Thoracic aorta (tissue), 2 donors: ENCODE measurements around the gene HINT2. TPM values are rescaled to one million over a fixed set of nuclear protein-coding genes. Genes with fewer than 3 reads are reported as not detected.

Experiments used
- ATAC-seq: fragments of 150-250 bp; one replicate; pipeline ENCODE4 v1.8.0; 2017; ENCODE audit warnings: low read depth; ENCODE audit not compliant: insufficient number of reproducible peaks, low FRiP score
- DNase-seq: peaks from one replicate; pipeline ENCODE4 v3.0.0-alpha.2; 2020; ENCODE audit warnings: low spot score
- H3K27ac ChIP-seq, 2 donors: fragments of 200-600 bp; sonication (generic); 1 replicate in 1 of 2; 2 replicates in 1 of 2; pipeline ENCODE4 v1.5.1; 2016; ENCODE audit warnings: mild to moderate bottlenecking in 2 of 2, moderate library complexity in 2 of 2
- H3K27me3 ChIP-seq: fragments of 200-600 bp; sonication (generic); replicated peaks from 2 replicates; pipeline ENCODE4 v1.6.0; 2016; ENCODE audit warnings: mild to moderate bottlenecking; ENCODE audit not compliant: insufficient read depth
- H3K36me3 ChIP-seq: fragments of 200-600 bp; sonication (generic); one replicate; pipeline ENCODE4 v1.5.1; 2016
- H3K4me1 ChIP-seq, 2 donors: fragments of 200-600 bp; sonication (generic); 1 replicate in 1 of 2; 2 replicates in 1 of 2; pipeline versions ENCODE4 v1.5.1 to v1.6.0; 2016; ENCODE audit warnings: low read depth in 2 of 2, mild to moderate bottlenecking in 1 of 2; ENCODE audit not compliant: control insufficient read depth in 1 of 2
- H3K4me3 ChIP-seq: fragments of 200-600 bp; sonication (generic); 2 replicates; pipeline ENCODE4 v1.5.1; 2016; ENCODE audit warnings: mild to moderate bottlenecking
- H3K9me3 ChIP-seq: fragments of 200-600 bp; sonication (generic); 2 replicates; pipeline ENCODE4 v1.5.1; 2016
- total RNA-seq, 2 donors: library from RNA; depleted of rRNA; stranded (reverse); fragments of >200 nt; gene quantifications; one replicate each; pipeline versions ENCODE4 v1.1.0 to v1.2.3, GENCODE V29; 2016
- TF ChIP-seq, protein P1 (sequence below): fragments of 200-600 bp; sonication (generic); IDR thresholded peaks from one replicate; pipeline ENCODE4 v1.5.1; 2019; ENCODE audit warnings: antibody characterized with exemption

HINT2 gene
- total RNA-seq, 2 donors from 2014 or later, result 18.4 to 45.4 TPM

DNA sequence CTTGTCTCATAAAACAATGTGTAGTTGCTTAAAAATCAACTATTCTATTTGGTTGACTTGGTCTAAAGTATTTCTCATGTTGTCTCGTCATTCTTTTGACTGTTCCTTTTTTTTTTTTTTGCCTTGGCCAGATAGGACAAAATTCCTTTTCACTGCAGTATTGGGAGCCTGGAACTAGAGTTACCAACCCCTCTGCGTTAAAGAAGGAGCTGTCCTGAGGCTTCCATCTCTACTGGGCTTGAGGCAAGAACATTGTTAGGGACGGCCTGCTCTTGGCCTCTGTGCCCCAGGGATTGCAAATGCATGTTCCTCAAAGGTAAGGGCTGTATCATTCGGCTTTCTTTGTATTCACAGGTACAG, 24.8 kb downstream of the HINT2 start:
- TF ChIP-seq, protein P1, sequence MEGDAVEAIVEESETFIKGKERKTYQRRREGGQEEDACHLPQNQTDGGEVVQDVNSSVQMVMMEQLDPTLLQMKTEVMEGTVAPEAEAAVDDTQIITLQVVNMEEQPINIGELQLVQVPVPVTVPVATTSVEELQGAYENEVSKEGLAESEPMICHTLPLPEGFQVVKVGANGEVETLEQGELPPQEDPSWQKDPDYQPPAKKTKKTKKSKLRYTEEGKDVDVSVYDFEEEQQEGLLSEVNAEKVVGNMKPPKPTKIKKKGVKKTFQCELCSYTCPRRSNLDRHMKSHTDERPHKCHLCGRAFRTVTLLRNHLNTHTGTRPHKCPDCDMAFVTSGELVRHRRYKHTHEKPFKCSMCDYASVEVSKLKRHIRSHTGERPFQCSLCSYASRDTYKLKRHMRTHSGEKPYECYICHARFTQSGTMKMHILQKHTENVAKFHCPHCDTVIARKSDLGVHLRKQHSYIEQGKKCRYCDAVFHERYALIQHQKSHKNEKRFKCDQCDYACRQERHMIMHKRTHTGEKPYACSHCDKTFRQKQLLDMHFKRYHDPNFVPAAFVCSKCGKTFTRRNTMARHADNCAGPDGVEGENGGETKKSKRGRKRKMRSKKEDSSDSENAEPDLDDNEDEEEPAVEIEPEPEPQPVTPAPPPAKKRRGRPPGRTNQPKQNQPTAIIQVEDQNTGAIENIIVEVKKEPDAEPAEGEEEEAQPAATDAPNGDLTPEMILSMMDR, result no peak
- DNase-seq (no peak), ATAC-seq (no peak)
- H3K4me3 ChIP-seq, result no peak overlapping the region
- H3K4me1 ChIP-seq, result peaks cover 17 to 38% of the 10 kb centered on the region in 2 donors
- H3K9me3 ChIP-seq, result no peaks in the 10 kb centered on the region
- H3K36me3 ChIP-seq, result no peaks in the 10 kb centered on the region
- H3K27me3 ChIP-seq, result no peaks in the 10 kb centered on the region
- H3K27ac ChIP-seq, result no peak overlapping the region

DNA sequence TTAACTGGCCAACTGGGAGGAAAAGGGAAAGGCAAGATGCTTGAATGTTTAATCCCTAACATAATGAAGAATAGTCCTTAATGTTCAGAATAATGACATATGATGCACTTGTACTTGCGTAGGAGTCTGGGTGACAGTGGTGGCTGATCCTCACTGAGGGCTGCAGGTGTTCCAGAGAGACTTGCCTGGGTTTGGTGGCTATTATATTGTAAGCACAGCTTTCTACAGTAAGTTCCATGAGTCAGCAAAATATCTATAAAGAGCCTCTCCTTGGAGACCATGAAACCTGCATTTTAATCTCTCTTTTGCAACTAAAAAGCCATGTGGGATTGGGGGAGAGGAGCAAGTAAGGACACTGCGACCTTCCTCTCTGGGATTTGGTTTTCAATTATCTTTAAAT, 25.3 kb downstream of the HINT2 start:
- DNase-seq (no peak), ATAC-seq (no peak)
- Histone ChIP-seq H3K27me3 (no peaks in the 10 kb centered on the region), H3K36me3 (no peaks in the 10 kb centered on the region), H3K4me3 (no peak overlapping the region), H3K4me1 (peaks cover 15 to 33% of the 10 kb centered on the region in 2 donors), H3K27ac (no peak overlapping the region), H3K9me3 (no peaks in the 10 kb centered on the region)
- TF ChIP-seq, protein P1, result no peak

DNA sequence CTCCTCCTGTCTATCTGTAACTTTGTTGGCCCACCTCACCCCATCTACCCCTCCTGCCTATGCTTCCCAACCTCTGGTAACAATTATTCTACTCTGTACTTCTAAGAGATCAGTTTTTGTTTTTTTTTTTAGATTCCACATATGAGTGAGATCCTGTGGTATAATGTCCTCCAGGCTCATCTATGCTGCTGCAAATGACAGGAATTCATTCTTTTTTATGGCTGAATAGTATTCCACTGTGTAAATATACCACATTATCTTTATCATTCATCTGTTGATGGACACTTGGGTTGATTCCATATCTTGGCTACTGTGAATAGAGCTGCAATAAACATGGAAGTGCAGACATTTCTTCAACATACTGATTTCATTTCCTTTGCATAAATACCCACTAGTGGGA, 31.4 kb downstream of the HINT2 start:
- no peak overlapping the region for H3K4me3 ChIP-seq
- H3K27ac ChIP-seq, result no peak overlapping the region
- DNase-seq (no peak), ATAC-seq (no peak)
- H3K4me1 ChIP-seq, result no peaks in the 10 kb centered on the region
- no peaks in the 10 kb centered on the region for H3K36me3 ChIP-seq
- no peaks in the 10 kb centered on the region for H3K27me3 ChIP-seq
- TF ChIP-seq, protein P1, result no peak
- H3K9me3 ChIP-seq, result no peaks in the 10 kb centered on the region

DNA sequence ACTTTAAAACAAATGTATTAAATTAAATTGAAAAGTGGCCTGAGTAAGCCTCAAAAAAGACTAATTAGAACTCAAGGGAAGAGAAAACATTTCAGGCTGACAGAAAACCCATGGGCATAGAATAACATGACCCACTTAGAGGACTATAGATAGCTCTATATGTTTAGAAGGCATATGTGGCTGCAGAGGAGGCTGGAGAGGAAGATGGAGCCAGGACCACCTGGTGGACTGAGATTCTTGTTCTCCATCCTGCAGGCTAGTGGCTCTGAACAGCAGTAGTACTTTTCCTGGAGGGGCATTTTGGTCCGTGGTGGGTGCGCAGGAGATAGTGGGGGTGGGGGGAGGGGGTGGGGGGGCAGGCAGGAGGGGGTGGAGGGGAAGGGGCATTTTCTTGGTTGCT, 33.8 kb downstream of the HINT2 start:
- no peak overlapping the region for H3K27ac ChIP-seq
- TF ChIP-seq, protein P1, result no peak
- ATAC-seq (no peak), DNase-seq (no peak)
- H3K36me3 ChIP-seq, result no peaks in the 10 kb centered on the region
- H3K9me3 ChIP-seq, result no peaks in the 10 kb centered on the region
- no peak overlapping the region for H3K4me3 ChIP-seq
- H3K27me3 ChIP-seq, result no peaks in the 10 kb centered on the region
- no peaks in the 10 kb centered on the region for H3K4me1 ChIP-seq

DNA sequence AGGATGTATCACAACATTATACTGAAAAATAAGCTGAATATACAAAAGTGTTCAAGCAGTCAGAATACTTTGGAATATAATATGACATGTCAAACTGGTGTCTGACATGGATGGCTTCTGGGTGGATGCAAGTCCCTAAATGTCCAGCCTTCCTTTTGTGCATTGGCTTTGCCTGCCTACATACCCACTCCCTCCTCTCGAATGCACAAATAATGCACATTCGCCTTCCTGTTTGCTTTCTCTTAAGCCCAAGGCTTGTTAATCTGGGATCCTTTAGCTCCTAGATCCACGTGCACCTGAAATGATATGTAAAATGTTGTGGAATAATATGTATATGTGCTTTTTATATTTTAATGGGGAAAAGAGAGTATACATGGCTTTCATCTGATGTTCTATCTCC, 36.3 kb downstream of the HINT2 start:
- TF ChIP-seq, protein P1, result no peak
- ATAC-seq (no peak), DNase-seq (no peak)
- Histone ChIP-seq H3K4me1 (no peaks in the 10 kb centered on the region), H3K9me3 (no peaks in the 10 kb centered on the region), H3K4me3 (no peak overlapping the region), H3K27me3 (no peaks in the 10 kb centered on the region), H3K27ac (no peak overlapping the region), H3K36me3 (no peaks in the 10 kb centered on the region)
